Ectodermal cell (in vitro differentiated cells): ENCODE measurements around the gene VGLL4.
"Not testable (repeated sequence)": the region's sequence is repeated elsewhere in the genome, so short reads cannot be mapped to it uniquely, and the experiment has no call there.

Experiments used
- H3K27ac ChIP-seq: 2 replicates; pipeline ENCODE4 v1.7.0; 2013; ENCODE audit warnings: mild to moderate bottlenecking, low read depth, low read length; ENCODE audit not compliant: insufficient read depth, poor library complexity, severe bottlenecking
- H3K27me3 ChIP-seq: 2 replicates; pipeline ENCODE4 v1.7.0; 2013; ENCODE audit warnings: mild to moderate bottlenecking, low read length; ENCODE audit not compliant: insufficient read depth, control insufficient read depth, poor library complexity, severe bottlenecking
- H3K36me3 ChIP-seq: one replicate; pipeline ENCODE4 v1.7.0; 2013; ENCODE audit warnings: low read length; ENCODE audit not compliant: control insufficient read depth, insufficient read depth
- H3K4me1 ChIP-seq: one replicate; pipeline ENCODE4 v1.7.0; 2013; ENCODE audit warnings: low read length; ENCODE audit not compliant: control insufficient read depth, insufficient read depth
- H3K4me3 ChIP-seq: 2 replicates; pipeline ENCODE4 v1.7.0; 2013; ENCODE audit warnings: low read depth, low read length, control low read depth; ENCODE audit not compliant: insufficient read depth
- H3K9me3 ChIP-seq: 2 replicates; pipeline ENCODE4 v1.7.0; 2013; ENCODE audit warnings: mild to moderate bottlenecking, low read length, moderate library complexity; ENCODE audit not compliant: control insufficient read depth
- WGBS, 2 experiments: methylation state at CpG; one replicate each; pipeline ENCODE4 v1.1.7; 2013; ENCODE audit warnings: missing lambda C conversion rate in 2 of 2; 5-methylcytosine and 5-hydroxymethylcytosine counted together

VGLL4 gene

DNA sequence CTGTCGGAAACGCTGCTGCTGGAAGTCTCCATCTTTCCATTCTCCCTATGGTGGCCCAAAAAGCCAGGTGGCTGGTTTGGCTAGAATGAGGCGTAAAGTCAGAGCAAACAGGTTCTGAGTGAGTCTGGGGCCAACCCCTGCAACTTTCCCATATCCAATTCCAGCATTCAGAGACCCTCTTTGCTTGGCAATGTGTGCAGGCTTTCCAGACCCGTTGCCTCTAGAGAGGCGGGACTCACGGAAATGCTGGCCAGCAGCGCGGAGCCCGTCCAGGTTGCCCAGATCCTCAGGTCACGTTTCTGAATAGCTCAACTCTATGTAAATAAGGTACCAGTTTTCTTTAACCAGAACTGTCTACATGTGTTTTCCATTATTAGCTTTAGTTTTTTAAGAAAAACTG, 68.0 kb downstream of the VGLL4 start:
- Histone ChIP-seq H3K4me1 (peaks cover 6% of the 10 kb centered on the region), H3K9me3 (no peaks in the 10 kb centered on the region), H3K36me3 (no peaks in the 10 kb centered on the region), H3K4me3 (no peak overlapping the region), H3K27ac (no peak overlapping the region), H3K27me3 (no peaks in the 10 kb centered on the region)
- 91 to 97% methylated on average over 10 of the region's 10 CpGs for WGBS, 2 experiments

DNA sequence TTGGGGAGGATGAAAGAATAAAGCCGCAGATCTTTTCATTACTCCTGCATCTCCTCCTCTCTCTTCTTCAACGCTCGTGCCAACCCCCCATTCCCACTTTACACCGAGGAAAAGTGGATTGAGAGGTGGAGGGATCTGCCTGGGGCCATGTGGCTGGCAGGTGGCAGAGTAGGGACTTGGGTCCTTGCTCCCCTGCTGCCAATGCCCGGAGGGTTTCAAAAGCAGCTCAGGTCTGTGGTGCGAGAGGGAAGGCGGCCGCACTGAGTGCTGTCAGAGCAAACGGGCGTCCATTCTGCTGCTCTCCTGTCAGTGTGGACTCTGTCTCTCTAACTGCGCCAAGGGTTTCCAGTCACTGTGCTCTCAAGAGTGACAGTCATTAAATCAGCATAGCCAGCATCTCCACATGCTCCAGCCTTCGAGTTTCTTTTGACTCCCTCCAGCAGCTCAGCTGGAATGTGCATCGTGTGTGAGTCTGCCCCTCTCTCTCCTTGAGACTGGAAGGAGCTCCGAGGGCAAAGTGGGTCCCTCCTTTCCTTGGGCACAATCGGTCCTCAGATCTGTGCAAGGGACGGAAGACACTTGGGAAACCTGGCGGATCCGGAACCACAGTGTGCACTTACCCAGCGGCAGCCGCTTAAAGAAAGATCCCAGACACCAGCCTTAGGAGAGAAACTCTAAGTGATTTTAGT, 68.6 kb downstream of the VGLL4 start:
- no peak overlapping the region for H3K4me3 ChIP-seq
- H3K27ac ChIP-seq: no peak overlapping the region
- peaks cover 6% of the 10 kb centered on the region for H3K4me1 ChIP-seq
- WGBS, 2 experiments: 90 to 92% methylated on average over 16 to 20 of the region's 20 CpGs
- no peaks in the 10 kb centered on the region for H3K9me3 ChIP-seq
- no peaks in the 10 kb centered on the region for H3K36me3 ChIP-seq
- H3K27me3 ChIP-seq: no peaks in the 10 kb centered on the region

DNA sequence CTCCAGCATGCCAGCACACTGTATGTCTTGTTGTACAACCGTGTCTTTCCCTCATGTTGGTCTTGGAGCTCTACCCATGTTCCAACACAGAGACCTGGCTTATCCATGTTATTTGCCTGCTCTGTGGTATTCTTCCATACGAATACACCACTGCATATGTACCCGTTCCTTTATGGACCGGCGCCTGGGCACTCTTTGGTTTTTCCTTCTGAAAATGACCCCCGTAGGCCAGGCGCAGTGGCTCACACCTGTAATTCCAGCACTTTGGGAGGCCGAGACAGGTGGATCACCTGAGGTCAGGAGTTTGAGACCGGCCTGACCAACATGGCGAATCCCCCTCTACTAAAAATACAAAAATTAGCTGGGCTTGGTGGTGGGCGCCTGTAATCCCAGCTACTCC, 71.1 kb downstream of the VGLL4 start:
- not testable (repeated sequence) for H3K27me3 ChIP-seq, H3K4me1 ChIP-seq, H3K36me3 ChIP-seq, H3K4me3 ChIP-seq, H3K27ac ChIP-seq, H3K9me3 ChIP-seq
- 94 to 96% methylated on average over 11 of the region's 11 CpGs for WGBS, 2 experiments

DNA sequence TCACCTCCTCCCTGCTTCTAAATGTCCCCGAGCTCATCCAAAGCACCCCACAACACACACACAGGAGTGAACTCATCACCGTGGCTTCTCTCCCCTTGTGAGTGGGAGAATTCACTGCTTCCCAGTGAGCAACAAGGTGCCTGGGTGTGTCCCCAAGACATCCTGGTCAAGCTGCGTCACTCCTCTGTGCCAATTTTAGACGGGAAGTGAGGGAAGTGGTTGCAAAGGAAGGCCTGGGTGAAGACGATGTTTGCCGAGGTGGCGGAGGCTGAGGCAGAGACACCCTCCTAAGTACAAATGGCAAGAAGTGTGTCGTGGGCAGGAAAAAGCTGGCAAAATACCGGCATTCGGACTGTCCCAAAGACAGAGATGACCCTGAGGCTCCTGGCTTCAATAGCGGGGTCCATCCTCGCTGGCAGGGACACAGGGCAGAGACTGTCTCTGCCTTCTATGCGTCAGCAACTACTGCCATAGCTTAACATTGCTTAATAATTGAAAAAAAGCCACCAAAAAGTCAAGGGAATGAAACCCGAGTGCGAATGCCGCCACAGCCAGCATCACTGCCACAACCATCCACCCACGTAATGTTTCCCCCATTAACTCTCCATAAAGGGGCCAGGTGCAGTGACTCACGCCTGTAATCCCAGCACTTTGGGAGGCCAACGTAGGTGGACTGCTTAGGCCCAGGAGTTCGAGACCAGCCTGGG, 72.8 kb downstream of the VGLL4 start:
- no peak overlapping the region for H3K27ac ChIP-seq
- H3K36me3 ChIP-seq: peaks cover 6% of the 10 kb centered on the region
- no peaks in the 10 kb centered on the region for H3K4me1 ChIP-seq
- no peak overlapping the region for H3K4me3 ChIP-seq
- H3K9me3 ChIP-seq: no peaks in the 10 kb centered on the region
- 88 to 92% methylated on average over 20 of the region's 20 CpGs for WGBS, 2 experiments
- no peaks in the 10 kb centered on the region for H3K27me3 ChIP-seq

DNA sequence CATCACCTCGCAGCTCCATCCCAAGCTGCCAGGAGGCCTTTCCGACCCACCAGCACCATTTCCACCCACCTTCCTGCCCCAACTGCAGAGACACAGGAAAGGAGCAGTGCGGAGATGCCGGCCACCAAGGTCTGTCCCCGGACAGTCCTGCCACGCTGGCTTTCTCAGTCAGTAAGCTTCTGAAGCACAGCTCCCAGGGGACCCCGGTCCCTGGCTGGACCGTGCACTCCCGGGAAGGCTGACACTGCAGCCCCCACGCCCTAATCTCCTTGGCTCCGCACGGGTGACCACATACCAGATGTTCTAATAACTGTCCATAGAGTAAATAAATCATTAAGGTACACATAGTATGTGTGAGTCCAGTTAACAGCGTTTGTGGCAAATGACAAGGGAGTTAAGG, 73.5 kb downstream of the VGLL4 start:
- WGBS, 2 experiments: 93 to 95% methylated on average over 11 to 13 of the region's 13 CpGs
- H3K36me3 ChIP-seq: peaks cover 6% of the 10 kb centered on the region
- H3K27me3 ChIP-seq: no peaks in the 10 kb centered on the region
- no peaks in the 10 kb centered on the region for H3K4me1 ChIP-seq
- no peaks in the 10 kb centered on the region for H3K9me3 ChIP-seq
- H3K4me3 ChIP-seq: no peak overlapping the region
- no peak overlapping the region for H3K27ac ChIP-seq

DNA sequence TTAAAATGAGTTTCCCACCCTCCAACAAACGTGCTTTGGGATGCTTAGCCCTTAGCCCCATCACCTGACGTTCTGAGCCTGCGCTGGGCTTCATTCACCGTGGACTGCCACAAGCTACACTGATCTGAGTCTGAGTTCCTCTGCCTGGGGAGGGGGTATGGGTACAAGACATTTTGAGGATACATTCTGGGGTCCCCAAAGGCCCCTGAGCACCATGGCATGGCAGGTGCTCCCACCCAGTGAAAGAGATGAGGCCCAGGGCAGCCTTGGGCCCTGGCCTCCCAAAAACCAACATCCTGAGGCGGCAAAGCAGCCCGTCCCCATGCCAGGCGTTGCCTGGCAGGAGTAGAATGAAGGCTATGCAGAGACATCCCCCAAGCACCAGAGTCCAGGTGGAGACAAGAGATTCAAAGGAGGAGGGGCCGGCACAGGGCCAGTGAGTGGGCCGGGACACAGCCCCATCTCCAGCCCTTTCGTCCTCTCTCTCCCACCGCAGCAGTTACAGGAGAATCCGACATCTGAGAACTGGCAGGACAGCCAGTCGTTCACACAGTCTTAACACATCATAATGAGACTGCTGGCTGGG, 74.5 kb downstream of the VGLL4 start:
- 89 to 92% methylated on average over 13 of the region's 13 CpGs for WGBS, 2 experiments
- Histone ChIP-seq H3K9me3 (no peaks in the 10 kb centered on the region), H3K36me3 (peaks cover 11% of the 10 kb centered on the region), H3K4me1 (no peaks in the 10 kb centered on the region), H3K27me3 (no peaks in the 10 kb centered on the region), H3K4me3 (no peak overlapping the region), H3K27ac (no peak overlapping the region)

DNA sequence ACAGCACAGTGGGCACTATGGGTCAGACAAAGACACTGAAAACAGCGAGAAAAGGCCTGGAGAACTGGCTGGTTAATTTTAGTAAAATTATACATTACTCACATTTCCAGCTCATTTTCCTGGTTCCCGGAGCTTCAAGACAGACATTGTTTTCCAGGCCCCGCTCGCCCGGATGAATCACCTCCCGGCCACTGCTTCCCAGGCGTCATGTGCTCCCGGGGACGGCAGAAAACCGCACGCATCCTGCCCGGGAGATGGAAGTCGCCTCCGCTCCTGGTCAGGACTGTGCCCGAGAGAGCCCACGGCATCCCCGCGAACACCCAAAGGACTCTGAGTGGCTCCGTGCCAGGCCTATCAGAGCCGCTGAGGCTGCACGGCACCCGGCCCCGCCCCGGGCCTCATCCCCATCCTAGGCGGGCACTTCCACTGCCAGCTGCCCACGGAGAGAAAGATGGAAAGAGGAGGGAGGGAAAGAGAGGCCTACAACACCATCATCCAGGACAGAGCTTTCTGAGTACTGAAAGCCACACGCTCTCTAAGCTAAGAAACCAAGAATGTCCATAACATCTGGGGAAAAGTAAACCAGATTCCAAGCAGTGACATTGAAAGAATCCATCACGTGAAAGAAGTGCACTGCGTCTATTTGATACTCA, 75.1 kb downstream of the VGLL4 start:
- H3K4me3 ChIP-seq: no peak overlapping the region
- WGBS, 2 experiments: 94 to 95% methylated on average over 28 to 29 of the region's 29 CpGs
- H3K27me3 ChIP-seq: no peaks in the 10 kb centered on the region
- H3K9me3 ChIP-seq: no peaks in the 10 kb centered on the region
- H3K27ac ChIP-seq: no peak overlapping the region
- H3K4me1 ChIP-seq: no peaks in the 10 kb centered on the region
- peaks cover 13% of the 10 kb centered on the region for H3K36me3 ChIP-seq

DNA sequence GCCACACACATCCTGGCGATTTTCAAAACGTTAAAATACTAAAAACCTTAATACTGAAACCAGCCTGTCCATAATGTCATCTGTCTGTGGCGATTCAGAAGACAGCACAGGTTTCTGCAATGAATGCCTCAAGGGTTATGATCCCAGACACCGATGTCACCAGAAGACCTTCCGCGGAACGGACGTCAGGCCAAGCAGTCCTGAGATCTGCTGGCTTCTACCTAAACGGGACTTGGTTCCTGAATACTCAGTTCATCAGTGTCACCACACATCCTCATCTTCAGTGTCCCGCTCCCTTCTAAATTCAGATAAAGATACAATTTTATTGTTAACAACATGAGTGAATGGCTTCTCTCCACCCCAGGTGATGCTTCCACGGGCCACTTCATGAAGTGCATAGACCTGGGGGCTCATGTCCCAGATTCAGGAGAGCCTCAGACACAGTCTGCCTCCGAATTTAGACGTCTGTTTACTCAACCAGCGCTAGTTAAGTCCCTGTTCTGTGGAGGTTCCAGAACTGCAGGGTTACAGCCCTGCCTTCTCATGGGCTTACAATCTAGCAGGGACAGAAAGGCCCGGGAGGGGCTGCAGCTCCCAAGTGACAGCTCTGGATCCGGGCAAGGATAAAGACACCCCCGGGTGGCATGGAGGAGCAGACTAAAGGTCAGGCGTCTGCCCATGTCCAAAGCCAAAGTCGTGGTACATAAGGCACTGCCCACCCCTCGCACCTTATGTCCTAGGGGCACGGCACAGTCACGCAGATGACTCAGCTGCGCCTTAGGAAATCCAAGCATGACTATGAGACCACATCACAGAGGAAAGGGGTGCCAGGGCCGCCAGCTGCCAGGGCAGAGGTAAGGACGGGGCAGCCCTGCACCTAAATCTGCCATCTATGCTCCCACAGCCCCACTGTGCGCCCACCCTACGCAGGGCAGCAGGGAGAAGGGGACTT, 75.9 kb downstream of the VGLL4 start:
- Histone ChIP-seq H3K27me3 (no peaks in the 10 kb centered on the region), H3K9me3 (no peaks in the 10 kb centered on the region), H3K27ac (no peak overlapping the region), H3K36me3 (peaks cover 13% of the 10 kb centered on the region), H3K4me3 (no peak overlapping the region), H3K4me1 (no peaks in the 10 kb centered on the region)
- WGBS, 2 experiments: 94% methylated on average over 27 of the region's 27 CpGs

DNA sequence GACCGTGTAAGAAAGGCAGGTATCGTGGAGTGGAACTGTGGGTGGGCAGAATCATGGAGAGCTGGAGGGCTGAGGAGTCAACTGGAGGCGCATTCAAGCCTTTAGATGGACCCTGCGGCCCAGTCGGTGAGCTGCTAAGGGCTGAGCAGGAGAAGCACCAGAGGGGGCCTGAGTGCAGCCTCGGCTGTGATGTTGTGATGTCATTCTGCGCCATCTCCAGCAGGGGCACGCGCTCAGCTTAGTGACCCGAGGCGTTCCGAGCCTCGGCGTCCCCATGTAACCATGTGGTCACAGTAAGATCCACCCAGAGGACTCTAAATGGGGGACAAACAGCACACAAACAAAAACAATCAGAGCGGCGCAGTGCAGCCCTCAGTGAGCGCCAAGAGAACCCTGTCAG, 76.8 kb downstream of the VGLL4 start:
- 87 to 90% methylated on average over 15 to 17 of the region's 17 CpGs for WGBS, 2 experiments

More for the DNA sequence above, 76.8 kb downstream of the VGLL4 start:
- H3K9me3 ChIP-seq: no peaks in the 10 kb centered on the region
- peaks cover 13% of the 10 kb centered on the region for H3K36me3 ChIP-seq
- H3K27me3 ChIP-seq: no peaks in the 10 kb centered on the region
- no peaks in the 10 kb centered on the region for H3K4me1 ChIP-seq
- no peak overlapping the region for H3K4me3 ChIP-seq
- H3K27ac ChIP-seq: no peak overlapping the region
